ENCODE measurements around the gene MGAT4B.

GRCh38 chr5:179794575-179794974 is 12.1 kb downstream of the MGAT4B start:
- TF ChIP-seq CTCF (IDR thresholded peaks at IDR 0.05) = no peak
- no peak for TF ChIP-seq POLR2A (IDR thresholded peaks at IDR 0.05)
